Measurements from ENCODE around the gene PHACTR1. TPM values are rescaled to one million over a fixed set of nuclear protein-coding genes. Genes with fewer than 3 reads are reported as not detected.

Gene PHACTR1
- total RNA-seq, 1 donor from 2014 or later, result 5.8 TPM

GRCh38 chr6:12848964-12849808 is 132.6 kb downstream of the PHACTR1 start:
- DNase-seq (ENCODE audit: low read depth, low spot score), result no peak

DNA sequence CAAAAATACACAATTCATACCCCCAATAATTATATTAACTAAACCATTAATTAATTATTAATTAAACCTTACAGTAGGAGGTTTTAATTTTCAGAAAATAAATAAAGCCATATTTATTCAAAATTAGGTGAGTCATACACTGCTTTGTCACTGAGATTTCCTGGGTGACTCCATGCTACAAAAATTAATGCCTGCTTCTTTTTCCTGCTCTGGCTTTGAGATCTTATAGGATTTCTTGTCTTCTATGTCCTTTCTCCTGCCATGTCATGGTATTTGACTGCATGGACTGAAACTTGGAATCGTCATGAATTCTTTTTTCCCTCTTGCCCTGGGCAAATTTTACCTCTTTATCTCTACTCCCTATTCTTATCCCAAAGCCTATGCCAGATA is 133.2 kb downstream of the PHACTR1 start:
- no peak for DNase-seq (ENCODE audit: low read depth, low spot score)

DNA sequence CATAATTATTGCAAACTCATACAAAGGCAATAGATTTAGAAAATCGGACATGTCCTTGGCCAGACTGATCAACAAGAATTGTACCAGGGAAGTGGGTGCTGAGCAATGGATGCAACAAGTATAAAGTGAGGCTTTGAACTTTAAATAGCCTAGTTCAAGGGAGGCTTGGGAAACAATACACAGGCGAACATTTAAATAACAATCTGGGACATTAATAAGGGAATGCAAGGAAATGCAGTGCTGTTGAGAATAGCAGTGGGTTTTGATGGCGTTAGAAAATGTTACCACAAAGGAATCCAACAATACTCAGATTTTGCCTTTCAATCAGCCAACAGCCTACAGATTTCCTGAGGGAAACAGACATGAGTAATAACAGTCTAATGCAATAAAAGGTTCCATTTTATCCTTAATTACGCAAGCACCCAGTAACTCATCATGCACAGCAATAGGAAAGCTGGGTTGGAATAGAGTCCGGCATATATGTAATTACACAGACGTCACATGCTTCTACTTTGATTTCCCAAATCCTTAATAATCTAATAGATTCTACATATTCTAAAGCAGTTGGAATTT is 134.6 kb downstream of the PHACTR1 start:
- DNase-seq (ENCODE audit: low read depth, low spot score), result no peak

DNA sequence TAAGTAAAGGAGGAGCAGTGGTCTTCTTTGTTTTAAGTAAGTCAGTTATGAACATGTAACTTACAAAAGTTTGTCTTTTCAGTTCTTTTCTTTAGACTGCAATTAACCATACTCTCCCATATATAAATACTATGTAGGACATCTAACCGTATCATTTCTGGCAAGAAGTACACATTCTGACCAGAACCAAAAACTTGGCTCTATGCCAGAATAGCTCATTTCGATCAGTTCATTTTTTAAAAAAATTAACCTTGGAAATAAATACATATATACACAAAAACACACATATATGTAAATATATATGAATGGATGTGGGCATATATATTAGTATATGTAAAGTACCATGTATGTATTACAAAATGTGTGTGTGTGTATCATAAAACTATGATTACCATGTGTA is 145.0 kb downstream of the PHACTR1 start:
- no peak for DNase-seq (ENCODE audit: low read depth, low spot score)

GRCh38 chr6:12865117-12865516 is 148.6 kb downstream of the PHACTR1 start:
- no peak for DNase-seq (ENCODE audit: low read depth, low spot score)

- no peak for DNase-seq (ENCODE audit: low read depth, low spot score)
Measured at GRCh38 chr6:12865671-12866181, 149.2 kb downstream of the PHACTR1 start.

GRCh38 chr6:12866422-12867029 is 150.0 kb downstream of the PHACTR1 start:
- DNase-seq (ENCODE audit: low read depth, low spot score), result no peak

DNA sequence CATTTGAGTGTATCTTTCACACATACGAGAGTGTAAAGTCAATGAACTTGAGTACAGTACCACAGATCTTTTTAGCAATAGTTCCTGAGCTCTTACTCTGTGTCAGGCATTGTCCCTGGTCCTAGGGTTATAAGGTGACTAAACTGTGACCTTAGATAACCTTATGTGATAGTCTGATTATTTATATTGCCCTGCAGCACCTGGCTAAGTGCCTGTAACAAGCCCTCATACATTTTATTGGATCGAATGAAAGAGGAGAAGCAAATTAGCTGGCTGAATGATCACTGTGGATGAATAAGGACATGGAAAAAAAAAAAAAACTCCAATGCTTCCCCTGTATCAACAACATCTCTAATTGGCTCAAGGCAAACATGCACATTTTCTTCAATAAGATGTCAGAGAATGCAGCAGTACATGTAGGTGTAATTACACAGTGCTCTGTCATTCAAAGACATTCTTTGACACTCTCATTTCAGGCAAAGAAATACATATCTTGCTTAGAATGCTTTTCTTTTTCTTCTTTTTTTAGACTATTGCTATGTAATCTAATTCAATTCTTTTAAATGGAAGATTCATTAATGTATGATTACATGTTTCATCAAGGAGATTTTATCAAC is 153.4 kb downstream of the PHACTR1 start:
- DNase-seq (ENCODE audit: low read depth, low spot score), result no peak

- DNase-seq (ENCODE audit: low read depth, low spot score), result no peak
Measured at GRCh38 chr6:12873691-12874090, 157.1 kb downstream of the PHACTR1 start.

GRCh38 chr6:12875051-12875450 is 158.5 kb downstream of the PHACTR1 start:
- no peak for DNase-seq (ENCODE audit: low read depth, low spot score)

- no peak for DNase-seq (ENCODE audit: low read depth, low spot score)
Measured at GRCh38 chr6:12878741-12879140, 162.2 kb downstream of the PHACTR1 start.

DNA sequence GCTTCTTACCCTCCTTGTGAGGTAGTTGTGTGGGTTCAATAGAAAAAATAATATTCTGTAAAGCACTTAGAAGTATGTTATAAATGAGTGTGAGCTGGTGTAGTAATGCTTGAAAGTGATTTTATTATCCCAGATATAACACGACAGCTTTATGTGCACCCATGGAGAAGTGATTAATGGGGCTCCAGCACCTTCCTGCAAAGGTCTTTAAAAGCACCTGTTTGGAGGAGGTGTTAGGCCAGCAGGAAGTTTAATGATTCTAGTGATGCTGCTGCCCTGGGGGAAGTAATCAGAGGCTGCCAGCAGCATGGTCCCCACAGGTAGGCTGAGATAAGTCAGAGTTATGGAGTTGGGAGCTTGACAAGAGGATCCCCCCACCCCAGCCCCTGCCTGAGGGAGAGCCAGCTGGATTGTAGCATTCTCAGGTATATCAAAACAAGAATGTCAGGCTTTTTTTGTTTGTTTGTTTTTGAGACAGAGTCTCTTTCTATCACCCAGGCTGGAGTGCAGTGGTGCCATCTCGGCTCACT is 166.3 kb downstream of the PHACTR1 start:
- DNase-seq (ENCODE audit: low read depth, low spot score), result no peak

- no peak for DNase-seq (ENCODE audit: low read depth, low spot score)
Measured at GRCh38 chr6:12884983-12885382, 168.4 kb downstream of the PHACTR1 start.

DNA sequence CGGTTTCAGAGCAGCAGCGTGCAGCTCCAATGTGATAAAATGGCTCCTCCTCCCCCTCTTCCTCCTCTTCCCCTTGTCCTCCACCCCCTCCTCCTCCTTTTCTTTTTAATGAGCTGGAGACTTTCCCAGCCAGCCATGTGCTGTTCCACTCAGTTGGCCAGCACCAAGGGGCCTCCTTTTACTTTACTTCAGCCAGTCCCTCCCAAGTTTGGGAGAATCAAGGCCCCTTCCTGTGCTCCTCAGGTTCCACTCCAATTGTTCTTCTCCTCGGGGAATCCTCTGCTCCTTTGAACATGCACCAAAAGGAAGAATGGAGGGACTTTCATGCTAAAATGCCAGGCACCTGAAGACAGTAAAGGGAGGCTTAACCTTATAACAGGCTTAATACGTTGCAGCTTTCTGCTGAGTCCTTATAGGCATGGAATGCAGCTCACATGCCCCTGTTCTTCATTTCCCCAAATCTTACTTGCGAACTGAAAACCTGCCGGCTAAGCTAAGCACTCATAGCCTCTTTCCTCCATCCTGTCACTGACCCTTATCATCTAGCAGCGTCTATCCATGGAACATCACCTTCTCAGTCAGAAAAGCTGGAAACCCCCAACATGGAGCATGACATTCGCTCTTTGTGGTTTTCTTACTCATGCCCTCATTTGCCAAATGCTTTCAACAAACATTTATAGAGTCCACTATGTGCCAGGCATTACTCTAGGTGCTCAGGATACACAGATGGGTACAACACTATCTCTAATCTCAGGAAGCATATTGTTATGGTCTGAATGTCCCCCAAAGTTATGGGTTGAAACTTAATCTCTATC is 170.6 kb downstream of the PHACTR1 start:
- no peak for DNase-seq (ENCODE audit: low read depth, low spot score)

- no peak for DNase-seq (ENCODE audit: low read depth, low spot score)
Measured at GRCh38 chr6:12890171-12890790, 173.7 kb downstream of the PHACTR1 start.

- DNase-seq (ENCODE audit: low read depth, low spot score), result no peak
Measured at GRCh38 chr6:12891595-12891994, 175.0 kb downstream of the PHACTR1 start.

GRCh38 chr6:12892151-12892550 is 175.6 kb downstream of the PHACTR1 start:
- DNase-seq (ENCODE audit: low read depth, low spot score), result no peak

DNA sequence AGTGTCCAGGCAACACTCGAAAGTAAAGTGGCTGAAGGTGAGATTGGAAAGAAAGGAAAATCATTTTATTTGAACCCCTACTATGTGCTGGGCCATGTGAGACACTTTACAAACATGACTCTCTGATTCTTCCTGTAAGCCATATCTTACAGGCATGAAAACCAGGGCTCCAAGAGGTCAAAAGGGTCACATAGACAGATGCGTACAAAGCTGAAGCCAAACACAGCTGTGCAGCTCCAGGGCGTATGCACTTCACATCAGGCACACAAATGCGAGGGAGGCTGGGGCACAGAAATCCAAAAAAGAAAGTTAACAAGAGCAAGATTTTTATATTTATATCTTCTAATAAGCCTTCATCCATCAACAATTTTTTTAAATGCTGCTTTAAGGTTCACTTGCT is 176.5 kb downstream of the PHACTR1 start:
- no peak for DNase-seq (ENCODE audit: low read depth, low spot score)

GRCh38 chr6:12895721-12896120 is 179.2 kb downstream of the PHACTR1 start:
- DNase-seq (ENCODE audit: low read depth, low spot score), result no peak

DNA sequence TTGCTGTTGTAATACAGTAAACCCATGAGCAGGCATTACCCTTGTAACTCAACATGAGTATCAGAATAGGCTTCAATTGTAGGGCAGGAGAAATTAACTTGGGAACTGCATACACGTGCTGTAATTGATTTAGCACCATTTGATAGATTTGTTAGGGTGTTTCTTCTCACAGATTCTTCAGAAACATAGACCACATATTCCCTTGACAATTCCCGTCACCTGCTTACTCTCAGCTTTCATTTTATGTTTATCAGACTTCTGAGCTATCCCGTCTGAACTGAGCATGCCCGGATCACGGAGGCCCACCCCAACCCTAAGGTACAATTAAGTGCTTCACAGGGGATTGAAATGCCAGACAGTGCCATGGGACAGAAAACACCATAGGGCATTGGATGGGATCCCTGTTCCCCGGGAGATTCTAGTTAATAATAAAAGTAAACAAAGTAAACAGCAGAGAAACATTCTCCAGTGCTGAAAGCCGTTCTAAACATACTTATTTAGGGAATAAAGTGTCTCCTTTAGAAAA is 179.7 kb downstream of the PHACTR1 start:
- DNase-seq (ENCODE audit: low read depth, low spot score), result no peak

Data from pulmonary artery endothelial cell (primary cell).